ENCODE data around the gene RNF39. TPM values are rescaled to one million over a fixed set of nuclear protein-coding genes. Genes with fewer than 3 reads are reported as not detected.

Gene RNF39
- total and polyA plus RNA-seq, 10 of the 15 experiments (the other 5 are each of a cell fraction or from before 2014, with no cell fraction given) = 0.04 to 0.11 TPM; not detected in 8

GRCh38 chr6:30061092-30061857 is 14.3 kb downstream of the RNF39 start, which contains the start of gene POLR1H:
POLR1H (plus strand) TSS chr6:30061265; CDS start chr6:30061525, 260 bp downstream.
- Histone ChIP-seq H3K79me2 (ENCODE audit: control insufficient read depth, insufficient read depth, low read length) (peaks cover 30% of the 10 kb centered on the region), H3K9ac (ENCODE audit: control insufficient read depth, insufficient read depth, low read length) (peak within 1 kb of the TSS; percentile 85), H4K20me1 (ENCODE audit: control insufficient read depth, insufficient read depth) (no peaks in the 10 kb centered on the region), H3K4me1 (ENCODE audit: control insufficient read depth, insufficient read depth, low read length) (peaks cover 5% of the 10 kb centered on the region; the same call in 1 of the 2 replicates), H3K4me3 (peak within 1 kb of the TSS; percentile 99), H3K36me3 (ENCODE audit: control insufficient read depth in 2 of 2, insufficient read depth in 2 of 2, low read length in 1 of 2) (no peaks in the 10 kb centered on the region), H3K4me2 (ENCODE audit: control insufficient read depth, insufficient read depth) (peak within 1 kb of the TSS; percentile 87), H3K9me3 (replicated peaks; ENCODE audit: control insufficient read depth, insufficient read depth, low read length) (no peaks in the 10 kb centered on the region), H3K27me3 (replicated peaks in 1 of 2; ENCODE audit: control insufficient read depth in 2 of 2, insufficient read depth in 2 of 2, low read length in 1 of 2) (no peaks in the 10 kb centered on the region), H3K27ac (ENCODE audit: control insufficient read depth, insufficient read depth) (peak within 1 kb of the TSS; percentile 84), H2AFZ (ENCODE audit: control insufficient read depth, low read depth, low read length) (peak within 1 kb of the TSS; percentile 96)
- ATAC-seq = peak; percentile 96
- peak; percentile 64 for DNase-seq (ENCODE audit: low read depth, low spot score)
- in situ Hi-C loops (cut with MboI) = no loop called here
- under 1% methylated on average over 48 of the region's 48 CpGs for WGBS (ENCODE audit: insufficient coverage, insufficient replicate concordance, low lambda C conversion rate, missing lambda C conversion rate)
- ChIA-PET POLR2A (interaction anchor here (0.7 to 2.4 kb wide), 8 partner anchors 9 to 147 kb away, joined by 3 to 8 read pairs (median 4); no protein-coding TSS in a partner anchor), SMC1A (ENCODE audit: uncharacterized antibody, unreplicated experiment) (interaction anchor here (0.6 to 2.3 kb wide), 8 partner anchors 16 to 921 kb away, joined by 3 to 11 read pairs (median 4); no protein-coding TSS in a partner anchor), CTCF (interaction anchor here (0.7 to 2.3 kb wide), 11 partner anchors 9 to 411 kb away, joined by 3 to 9 read pairs (median 5); no protein-coding TSS in a partner anchor), RAD21 (ENCODE audit: unreplicated experiment) (interaction anchor here (1.4 to 1.9 kb wide), 3 partner anchors 16 to 69 kb away, joined by 4 to 8 read pairs (median 5); no protein-coding TSS in a partner anchor)
- FAIRE-seq = peak; percentile 98
- intact Hi-C loops (cut with micrococcal nuclease; ENCODE audit: unreplicated experiment) = no loop called here
- BruUV-seq (replicated peaks) = no TSS peak
- TF ChIP-seq ZNF384 (IDR thresholded peaks at IDR 0.05; ENCODE audit: borderline replicate concordance, low read depth, low read length) (no peak), TAF1 (IDR thresholded peaks at IDR 0.05; ENCODE audit: borderline replicate concordance, low read depth, low read length) (peak; percentile 94), REST (IDR thresholded peaks at IDR 0.05; ENCODE audit: low read depth, low read length) (no peak), IRF5 (IDR thresholded peaks at IDR 0.05; ENCODE audit: borderline replicate concordance) (no peak), STAT1 (conservative IDR thresholded peaks at IDR 0.05) (no peak), CUX1 (IDR thresholded peaks at IDR 0.05; ENCODE audit: insufficient replicate concordance, low read depth, low read length) (no peak), MTA3 (IDR thresholded peaks at IDR 0.05; ENCODE audit: borderline replicate concordance, low read length) (no peak), NR2F1 (conservative IDR thresholded peaks at IDR 0.05) (0 out of 2 replicates have a peak, but pooled peaks have one; percentile 28), PAX5 (IDR thresholded peaks at IDR 0.05; ENCODE audit: borderline replicate concordance, low read depth, low read length) (no peak; the same call in 1 of the 2 replicates), ZNF274 (IDR thresholded peaks at IDR 0.05; ENCODE audit: insufficient read depth, insufficient read length) (no peak), POLR2A (IDR thresholded peaks at IDR 0.05; ENCODE audit: low read depth, low read length) (no peak; the same call in none of the 2 replicates), CBFB (IDR thresholded peaks at IDR 0.05; ENCODE audit: low read depth) (peak; percentile 85; the same call in 1 of the 2 replicates)
